T-helper 22 cell (primary cell): Measurements from ENCODE around the gene SH2D3C.
"Not testable (repeated sequence)": the region's sequence is repeated elsewhere in the genome, so short reads cannot be mapped to it uniquely, and the experiment has no call there.

Experiments
- DNase-seq: peaks from one replicate; pipeline ENCODE4 v3.0.0-alpha.2; 2020; ENCODE audit warnings: low read depth

Gene SH2D3C

GRCh38 chr9:127763918-127764384 is 14.5 kb downstream of the SH2D3C start:
- no peak for DNase-seq

- no peak for DNase-seq
These were observed 16.3 kb downstream of the SH2D3C start for GRCh38 chr9:127762111-127762676.

- no peak for DNase-seq
These were observed 16.9 kb downstream of the SH2D3C start for GRCh38 chr9:127761491-127761956.

- no peak for DNase-seq
These were observed 17.4 kb downstream of the SH2D3C start for GRCh38 chr9:127761061-127761460.

GRCh38 chr9:127758843-127759242 is 19.6 kb downstream of the SH2D3C start:
- DNase-seq: no peak

GRCh38 chr9:127756776-127757175 is 21.7 kb downstream of the SH2D3C start:
- DNase-seq: not testable (repeated sequence)

GRCh38 chr9:127756233-127756632 is 22.2 kb downstream of the SH2D3C start:
- DNase-seq: no peak

GRCh38 chr9:127755061-127756060 is 23.1 kb downstream of the SH2D3C start:
- DNase-seq: no peak

GRCh38 chr9:127754099-127755060 is 24.1 kb downstream of the SH2D3C start:
- DNase-seq: no peak

- no peak for DNase-seq
These were observed 24.8 kb downstream of the SH2D3C start for GRCh38 chr9:127753622-127754021.

- DNase-seq: no peak
These were observed 25.3 kb downstream of the SH2D3C start for GRCh38 chr9:127753148-127753547.

GRCh38 chr9:127751269-127752054 is 27.0 kb downstream of the SH2D3C start:
- no peak for DNase-seq

- DNase-seq: no peak
These were observed 29.2 kb downstream of the SH2D3C start for GRCh38 chr9:127749090-127749787.

- DNase-seq: no peak
These were observed 31.4 kb downstream of the SH2D3C start for GRCh38 chr9:127746959-127747569.

GRCh38 chr9:127744398-127745110 is 33.9 kb downstream of the SH2D3C start:
- DNase-seq: no peak

- DNase-seq: no peak
These were observed 35.9 kb downstream of the SH2D3C start for GRCh38 chr9:127742435-127743088.

- no peak for DNase-seq
These were observed 36.5 kb downstream of the SH2D3C start for GRCh38 chr9:127741831-127742434.

GRCh38 chr9:127739614-127740330 is 38.7 kb downstream of the SH2D3C start:
- DNase-seq: no peak
